Activated CD8-positive, alpha-beta memory T cell treated with anti-CD3 and anti-CD28 coated beads, Interleukin-2, amount 50 U/mL, for 1 hour (primary cell): ENCODE measurements around the gene GYG2.
A peak's percentile ranks its signal among the peaks of the same experiment; 100 is the strongest.

Experiments
- DNase-seq: peaks from one replicate; pipeline ENCODE4 v3.0.0-alpha.2; 2020; ENCODE audit errors: extremely low read depth

GYG2 gene

GRCh38 chrX:2812161-2812907 is 16.4 kb upstream of the GYG2 start:
- DNase-seq = peak; percentile 10

GRCh38 chrX:2817036-2817435 is 11.7 kb upstream of the GYG2 start:
- no peak for DNase-seq

- no peak for DNase-seq
These were observed 9.2 kb upstream of the GYG2 start for GRCh38 chrX:2819345-2820135.

GRCh38 chrX:2820136-2820771 is 8.5 kb upstream of the GYG2 start:
- no peak for DNase-seq

- DNase-seq = no peak
These were observed 4.8 kb upstream of the GYG2 start for GRCh38 chrX:2823795-2824386.

GRCh38 chrX:2824886-2825285 is 3.8 kb upstream of the GYG2 start:
- DNase-seq = no peak

- DNase-seq = no peak
These were observed 255 bp downstream of the GYG2 start for GRCh38 chrX:2828959-2829411.

- no peak for DNase-seq
These were observed 928 bp downstream of the GYG2 start for GRCh38 chrX:2829469-2830246.

GRCh38 chrX:2831471-2832228 is 2.9 kb downstream of the GYG2 start:
- no peak for DNase-seq

- DNase-seq = no peak
These were observed 9.2 kb downstream of the GYG2 start for GRCh38 chrX:2837961-2838360.

GRCh38 chrX:2840961-2841360 is 12.2 kb downstream of the GYG2 start:
- DNase-seq = no peak

GRCh38 chrX:2841537-2841936 is 12.8 kb downstream of the GYG2 start:
- no peak for DNase-seq

- DNase-seq = no peak
These were observed 18.3 kb downstream of the GYG2 start for GRCh38 chrX:2846992-2847391.

GRCh38 chrX:2848871-2849301 is 20.2 kb downstream of the GYG2 start:
- no peak for DNase-seq

- DNase-seq = no peak
These were observed 26.2 kb downstream of the GYG2 start for GRCh38 chrX:2854918-2855317.

- no peak for DNase-seq
These were observed 27.0 kb downstream of the GYG2 start for GRCh38 chrX:2855761-2856160.

GRCh38 chrX:2857566-2857965 is 28.8 kb downstream of the GYG2 start:
- no peak for DNase-seq

- no peak for DNase-seq
These were observed 30.6 kb downstream of the GYG2 start for GRCh38 chrX:2859197-2859797.

- no peak for DNase-seq
These were observed 33.7 kb downstream of the GYG2 start for GRCh38 chrX:2862404-2862803.

- DNase-seq = no peak
These were observed 34.9 kb downstream of the GYG2 start for GRCh38 chrX:2863646-2864045.
